HepG2 (cell line): ENCODE results near the gene A2ML1. TPM values are rescaled to one million over a fixed set of nuclear protein-coding genes. Genes with fewer than 3 reads are reported as not detected.

Source experiments
- ATAC-seq: fragments of 200-7000 bp; cut with Tn5 transposase; 3 replicates; pipeline ENCODE4 v1.9.1; 2020; ENCODE audit warnings: mild to moderate bottlenecking, moderate library complexity
- BruUV-seq: library from RNA; stranded (reverse); fragments of 400-500 nt; replicated peaks from 2 replicates; lab custom pipeline; 2021; lab: Mats Ljungman, UMichigan
- CTCF ChIA-PET: fragments of 300-600 bp; formaldehyde crosslinking; extraction: SDS; loops from one replicate; lab custom pipeline; 2021; ENCODE audit warnings: low total read pairs, inconsistent platforms, low intra/inter-chr PET ratio; lab: Yijun Ruan, JAX
- POLR2A ChIA-PET: fragments of 350-600 bp; sonication (Branson Sonifier 250); formaldehyde crosslinking; loops from one replicate; lab custom pipeline; 2020; ENCODE audit warnings: antibody characterized with exemption, inconsistent platforms; lab: Yijun Ruan, JAX
- DNase-seq: peaks from one replicate; pipeline ENCODE4 v3.0.0-alpha.2; 2015; ENCODE audit warnings: low spot score
- FAIRE-seq: peaks from 3 replicates; lab custom pipeline; 2011; peaks lifted over from hg19 to GRCh38; lab: Jason Lieb, UNC
- H2AFZ ChIP-seq: one replicate; pipeline ENCODE4 v1.6.1; 2011; ENCODE audit warnings: low read length, inconsistent platforms
- H3K27ac ChIP-seq: fragments of 300-600 bp; 3 replicates; pipeline ENCODE4 v1.8.0; 2011; ENCODE audit warnings: mixed run types, mild to moderate bottlenecking, mixed read lengths, low read length, inconsistent platforms; ENCODE audit not compliant: insufficient read depth; ENCODE audit errors: extremely low read length
- H3K27me3 ChIP-seq, 2 experiments: fragments of 200-600 bp in 1 of 2; 2 replicates in 1 of 2; 3 replicates in 1 of 2; pipeline versions ENCODE4 v1.6.0 to v1.8.0; 2011; ENCODE audit warnings: low read length in 2 of 2, mild to moderate bottlenecking in 2 of 2, moderate library complexity in 2 of 2, inconsistent platforms in 1 of 2; ENCODE audit not compliant: insufficient read depth in 2 of 2, control insufficient read depth in 1 of 2
- H3K36me3 ChIP-seq, 2 experiments: fragments of 200-600 bp in 1 of 2; replicated peaks in 1 of 2; 2 replicates in 1 of 2; 3 replicates in 1 of 2; pipeline versions ENCODE4 v1.5.1 to v1.8.0; 2011; ENCODE audit warnings: low read length in 2 of 2, inconsistent platforms in 1 of 2; ENCODE audit not compliant: insufficient read depth in 2 of 2, control insufficient read depth in 1 of 2
- H3K4me1 ChIP-seq: 2 replicates; pipeline ENCODE4 v1.5.1; 2012; ENCODE audit warnings: low read length, inconsistent platforms; ENCODE audit not compliant: insufficient read depth
- H3K4me2 ChIP-seq: 2 replicates; pipeline ENCODE4 v1.6.0; 2011; ENCODE audit warnings: low read depth, low read length, inconsistent platforms
- H3K4me3 ChIP-seq, 3 experiments: fragments of 200-600 bp in 1 of 3; sonication (generic), shearing (Covaris generic) in 1 of 3; replicated peaks in 1 of 3; 2 replicates each; pipeline ENCODE4 v1.5.1; 2011 to 2016; ENCODE audit warnings: low read length in 3 of 3, inconsistent platforms in 2 of 3, low read depth in 2 of 3, mild to moderate bottlenecking in 2 of 3, control low read depth in 1 of 3, mixed read lengths in 1 of 3; ENCODE audit not compliant: insufficient read depth in 1 of 3
- H3K79me2 ChIP-seq: one replicate; pipeline ENCODE4 v1.6.1; 2011; ENCODE audit warnings: low read length, inconsistent platforms; ENCODE audit not compliant: insufficient read depth
- H3K9ac ChIP-seq: 2 replicates; pipeline ENCODE4 v1.6.0; 2011; ENCODE audit warnings: mild to moderate bottlenecking, low read depth, low read length, inconsistent platforms; ENCODE audit not compliant: insufficient read depth
- H3K9me3 ChIP-seq: 2 replicates; pipeline ENCODE4 v1.5.1; 2012; ENCODE audit warnings: mild to moderate bottlenecking, low read length
- H4K20me1 ChIP-seq: 2 replicates; pipeline ENCODE4 v1.6.0; 2011; ENCODE audit warnings: inconsistent platforms, mild to moderate bottlenecking, low read length, moderate library complexity; ENCODE audit not compliant: insufficient read depth
- ASH2L ChIP-seq: fragments of 300-600, 200-600 bp; sonication (generic); IDR thresholded peaks from 2 replicates; pipeline ENCODE4 v1.7.0; 2017; ENCODE audit warnings: low read depth, mild to moderate bottlenecking, moderate library complexity, mixed read lengths, low read length; ENCODE audit not compliant: insufficient read length
- MED1 ChIP-seq: sonication (generic); formaldehyde crosslinking; IDR thresholded peaks from 2 replicates; pipeline ENCODE4 v1.4.0; 2020; ENCODE audit warnings: missing genetic modification reagents
- RFXANK ChIP-seq: IDR thresholded peaks from 2 replicates; pipeline ENCODE4 v1.6.1; 2016
- RFXAP ChIP-seq: sonication (generic); formaldehyde crosslinking; IDR thresholded peaks from 2 replicates; pipeline ENCODE4 v1.4.0; 2020; ENCODE audit warnings: missing genetic modification reagents, borderline replicate concordance
- SNAPC2 ChIP-seq: sonication (generic); formaldehyde crosslinking; IDR thresholded peaks from 2 replicates; pipeline ENCODE4 v1.8.1; 2022; ENCODE audit warnings: mild to moderate bottlenecking, missing genetic modification reagents
- SRSF9 ChIP-seq: fragments of 200-400 bp; formaldehyde crosslinking; IDR thresholded peaks from 2 replicates; pipeline ENCODE4 v1.6.1; 2018; ENCODE audit warnings: borderline replicate concordance, mild to moderate bottlenecking, low read depth, low read length; ENCODE audit not compliant: insufficient read depth, poor library complexity, severe bottlenecking
- ZEB1 ChIP-seq: IDR thresholded peaks from 2 replicates; pipeline ENCODE4 v1.6.1; 2012; ENCODE audit warnings: mild to moderate bottlenecking, low read depth, inconsistent platforms; ENCODE audit not compliant: insufficient replicate concordance
- ZNF20 ChIP-seq: sonication (generic); formaldehyde crosslinking; IDR thresholded peaks from 2 replicates; pipeline ENCODE4 v1.4.0; 2020; ENCODE audit warnings: mild to moderate bottlenecking, moderate library complexity, missing genetic modification reagents
- ZNF33B ChIP-seq: sonication (generic); formaldehyde crosslinking; IDR thresholded peaks from 2 replicates; pipeline ENCODE4 v1.5.1; 2020; ENCODE audit warnings: mild to moderate bottlenecking, missing genetic modification reagents
- ZNF460 ChIP-seq: sonication (generic); formaldehyde crosslinking; IDR thresholded peaks from 2 replicates; pipeline ENCODE4 v1.5.1; 2020; ENCODE audit warnings: missing genetic modification reagents, mild to moderate bottlenecking, borderline replicate concordance
- ZNF740 ChIP-seq: sonication (generic); formaldehyde crosslinking; IDR thresholded peaks from 2 replicates; pipeline ENCODE4 v1.4.0; 2020; ENCODE audit warnings: missing genetic modification reagents
- ZNF768 ChIP-seq: sonication (generic); formaldehyde crosslinking; IDR thresholded peaks from 2 replicates; pipeline ENCODE4 v1.4.0; 2020; ENCODE audit warnings: missing genetic modification reagents
- ZSCAN20 ChIP-seq: sonication (generic); formaldehyde crosslinking; IDR thresholded peaks from 2 replicates; pipeline ENCODE4 v1.4.0; 2020; ENCODE audit warnings: missing genetic modification reagents, mild to moderate bottlenecking, borderline replicate concordance
- ZSCAN31 ChIP-seq: sonication (generic); formaldehyde crosslinking; IDR thresholded peaks from 2 replicates; pipeline ENCODE4 v1.5.0; 2020; ENCODE audit warnings: low read depth, mild to moderate bottlenecking, missing genetic modification reagents
- WGBS: methylation state at CpG from one replicate; pipeline ENCODE4 v1.1.6; 2017; ENCODE audit warnings: low lambda C conversion rate; 5-methylcytosine and 5-hydroxymethylcytosine counted together
- in situ Hi-C: cut with HindIII; loops from 2 replicates; pipeline ENCODE4 v1.10.0; 2017; ENCODE audit warnings: low pct_unique_long_range_greater_than_20kb; ENCODE audit not compliant: extremely low pct_ligation_motif_present
- intact Hi-C: fragments of 100-400 bp; cut with micrococcal nuclease; formaldehyde crosslinking; loops from one replicate; pipeline ENCODE4 v1.10.0; 2022; ENCODE audit not compliant: unreplicated experiment
- polyA plus RNA-seq, 8 experiments: library from polyadenylated mRNA; depleted of rRNA in 3 of 8; stranded (reverse) in 7 of 8; unstranded in 1 of 8; fragments of >200 nt; fragmentation: Illumina TruSeq in 4 of 8; extraction: Trizol in 4 of 8; gene quantifications; 2 replicates each; pipeline versions ENCODE4 v1.2.1 to v1.2.3, GENCODE V29; 2011 to 2016; ENCODE audit warnings: low read depth in 4 of 8, missing spikeins in 1 of 8, mixed read lengths in 1 of 8; ENCODE audit not compliant: insufficient read depth in 1 of 8
- total RNA-seq, 5 experiments: library from RNA; depleted of rRNA; stranded (reverse); fragments of >200 nt; fragmentation: Illumina TruSeq; extraction: Trizol; gene quantifications; 2 replicates each; pipeline ENCODE4 v1.2.3, GENCODE V29; 2016; ENCODE audit warnings: low read depth in 1 of 5
- TF ChIP-seq, protein P1 (sequence below): IDR thresholded peaks from 2 replicates; pipeline ENCODE4 v1.6.1; 2016; ENCODE audit warnings: mild to moderate bottlenecking

The A2ML1 gene
- total and polyA plus RNA-seq, 2 of the 13 experiments (the other 11 are each of a cell fraction or from before 2014, with no cell fraction given) = not detected

DNA sequence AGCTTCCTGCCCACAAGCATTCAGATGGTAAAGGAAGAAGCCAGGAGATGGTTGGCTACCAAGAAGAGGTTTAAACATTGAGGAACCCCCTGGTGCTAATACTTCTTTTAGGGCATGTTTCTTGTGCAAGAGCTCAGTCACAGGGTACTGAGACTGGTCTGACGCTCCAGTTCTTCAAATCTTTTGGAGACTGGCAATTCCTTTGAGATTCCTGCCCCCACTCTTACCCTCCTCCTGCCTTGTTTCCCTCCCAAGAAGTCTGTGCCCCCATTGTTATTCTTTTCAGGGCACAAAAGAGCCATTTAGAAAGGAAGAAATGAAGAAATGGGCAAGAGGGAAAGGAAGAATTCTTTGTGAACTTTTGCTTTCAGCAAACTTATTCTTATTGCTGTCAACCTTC, 11.8 kb downstream of the A2ML1 start:
- ChIA-PET CTCF (no interaction called here), POLR2A (no interaction called here)
- Histone ChIP-seq H3K9ac (no peak overlapping the region), H2AFZ (no peak overlapping the region), H3K36me3 (no peaks in the 10 kb centered on the region), H3K4me3 (no peak overlapping the region), H3K4me1 (no peaks in the 10 kb centered on the region), H4K20me1 (no peaks in the 10 kb centered on the region), H3K4me2 (no peak overlapping the region), H3K9me3 (no peaks in the 10 kb centered on the region), H3K27me3 (peaks cover 1 to 14% of the 10 kb centered on the region in 2 experiments; a peak in 2 of 5 replicates), H3K27ac (no peak overlapping the region), H3K79me2 (no peaks in the 10 kb centered on the region)
- intact Hi-C loops = no loop called here
- in situ Hi-C loops = no loop called here
- 0% methylated on average over 1 of the region's 1 CpG for WGBS
- DNase-seq (no peak), ATAC-seq (no peak), FAIRE-seq (no peak)
- TF ChIP-seq ZSCAN20 (CRISPR knock-in tag) (no peak), ZNF740 (CRISPR knock-in tag) (no peak), ASH2L (no peak), ZSCAN31 (CRISPR knock-in tag) (no peak), RFXANK (no peak), ZNF768 (CRISPR knock-in tag) (no peak), ZNF460 (CRISPR knock-in tag) (no peak), ZNF20 (CRISPR knock-in tag) (no peak), ZEB1 (no peak), SRSF9 (no peak), ZNF33B (CRISPR knock-in tag) (no peak), SNAPC2 (no peak), RFXAP (CRISPR knock-in tag) (no peak), MED1 (no peak)
- TF ChIP-seq, protein P1, sequence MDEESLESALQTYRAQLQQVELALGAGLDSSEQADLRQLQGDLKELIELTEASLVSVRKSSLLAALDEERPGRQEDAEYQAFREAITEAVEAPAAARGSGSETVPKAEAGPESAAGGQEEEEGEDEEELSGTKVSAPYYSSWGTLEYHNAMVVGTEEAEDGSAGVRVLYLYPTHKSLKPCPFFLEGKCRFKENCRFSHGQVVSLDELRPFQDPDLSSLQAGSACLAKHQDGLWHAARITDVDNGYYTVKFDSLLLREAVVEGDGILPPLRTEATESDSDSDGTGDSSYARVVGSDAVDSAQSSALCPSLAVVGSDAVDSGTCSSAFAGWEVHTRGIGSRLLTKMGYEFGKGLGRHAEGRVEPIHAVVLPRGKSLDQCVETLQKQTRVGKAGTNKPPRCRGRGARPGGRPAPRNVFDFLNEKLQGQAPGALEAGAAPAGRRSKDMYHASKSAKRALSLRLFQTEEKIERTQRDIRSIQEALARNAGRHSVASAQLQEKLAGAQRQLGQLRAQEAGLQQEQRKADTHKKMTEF (CRISPR knock-in tag) = no peak
- BruUV-seq = no TSS peak
